ENCODE data around the gene MPDZ.

The MPDZ gene, protein sequence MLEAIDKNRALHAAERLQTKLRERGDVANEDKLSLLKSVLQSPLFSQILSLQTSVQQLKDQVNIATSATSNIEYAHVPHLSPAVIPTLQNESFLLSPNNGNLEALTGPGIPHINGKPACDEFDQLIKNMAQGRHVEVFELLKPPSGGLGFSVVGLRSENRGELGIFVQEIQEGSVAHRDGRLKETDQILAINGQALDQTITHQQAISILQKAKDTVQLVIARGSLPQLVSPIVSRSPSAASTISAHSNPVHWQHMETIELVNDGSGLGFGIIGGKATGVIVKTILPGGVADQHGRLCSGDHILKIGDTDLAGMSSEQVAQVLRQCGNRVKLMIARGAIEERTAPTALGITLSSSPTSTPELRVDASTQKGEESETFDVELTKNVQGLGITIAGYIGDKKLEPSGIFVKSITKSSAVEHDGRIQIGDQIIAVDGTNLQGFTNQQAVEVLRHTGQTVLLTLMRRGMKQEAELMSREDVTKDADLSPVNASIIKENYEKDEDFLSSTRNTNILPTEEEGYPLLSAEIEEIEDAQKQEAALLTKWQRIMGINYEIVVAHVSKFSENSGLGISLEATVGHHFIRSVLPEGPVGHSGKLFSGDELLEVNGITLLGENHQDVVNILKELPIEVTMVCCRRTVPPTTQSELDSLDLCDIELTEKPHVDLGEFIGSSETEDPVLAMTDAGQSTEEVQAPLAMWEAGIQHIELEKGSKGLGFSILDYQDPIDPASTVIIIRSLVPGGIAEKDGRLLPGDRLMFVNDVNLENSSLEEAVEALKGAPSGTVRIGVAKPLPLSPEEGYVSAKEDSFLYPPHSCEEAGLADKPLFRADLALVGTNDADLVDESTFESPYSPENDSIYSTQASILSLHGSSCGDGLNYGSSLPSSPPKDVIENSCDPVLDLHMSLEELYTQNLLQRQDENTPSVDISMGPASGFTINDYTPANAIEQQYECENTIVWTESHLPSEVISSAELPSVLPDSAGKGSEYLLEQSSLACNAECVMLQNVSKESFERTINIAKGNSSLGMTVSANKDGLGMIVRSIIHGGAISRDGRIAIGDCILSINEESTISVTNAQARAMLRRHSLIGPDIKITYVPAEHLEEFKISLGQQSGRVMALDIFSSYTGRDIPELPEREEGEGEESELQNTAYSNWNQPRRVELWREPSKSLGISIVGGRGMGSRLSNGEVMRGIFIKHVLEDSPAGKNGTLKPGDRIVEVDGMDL (N-terminal part only)
- long read RNA-seq = 0 reads

DNA sequence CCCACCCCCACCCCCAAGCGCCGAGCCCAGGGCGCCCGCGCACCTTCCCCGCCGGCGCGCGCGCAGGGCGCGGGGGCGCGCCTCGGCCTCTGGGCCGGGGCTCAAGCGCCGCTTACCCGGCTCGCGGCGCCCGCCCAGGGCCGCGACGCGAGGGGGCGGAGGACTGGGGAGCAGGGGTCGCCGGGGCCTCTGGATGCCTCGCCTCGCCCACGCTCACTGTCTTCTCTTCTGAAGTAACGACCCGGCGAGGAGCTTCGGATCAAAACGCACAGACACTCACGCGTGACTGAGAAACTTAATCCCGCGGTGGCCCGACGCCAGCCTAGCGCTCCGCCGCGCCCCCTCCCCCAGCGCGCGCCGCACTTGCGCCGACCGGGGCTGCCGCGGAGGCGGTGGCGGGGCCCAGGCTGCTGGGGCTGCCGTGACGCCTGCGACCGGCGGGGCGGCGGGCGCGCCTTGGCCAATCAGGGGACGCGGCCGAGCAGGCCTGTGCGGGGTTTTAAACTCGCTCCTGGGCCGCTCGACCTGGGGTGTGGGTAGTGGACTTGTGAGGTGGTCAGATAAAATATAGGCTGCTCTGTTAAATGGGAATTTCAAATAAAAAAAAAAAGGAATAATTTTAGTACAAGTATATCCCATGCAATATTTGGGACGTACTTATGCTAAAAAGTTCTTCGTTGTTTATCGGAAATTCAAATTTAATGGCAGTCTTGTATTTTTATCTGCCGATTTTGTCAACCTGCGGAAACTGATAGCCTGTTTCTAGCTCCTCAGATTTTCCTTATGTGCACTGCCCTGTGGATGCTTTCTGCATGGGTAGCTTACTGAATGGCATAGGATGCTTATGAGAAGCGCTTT, at the start of gene MPDZ:
Gene MPDZ, minus strand, starts transcription at position 409 of the 858 bp plus-strand sequence. CDS start 29,377 bp downstream, outside the sequence.
- DNase-seq (ENCODE audit: low read depth in 1 of 2, low spot score in 1 of 2) = no peak
- H3K4me3 ChIP-seq (replicated peaks; ENCODE audit: insufficient read depth, low read length) = no peak within 1 kb of the TSS
- H3K27me3 ChIP-seq (ENCODE audit: insufficient read depth, poor library complexity, severe bottlenecking) = no peaks in the 10 kb centered on the region
- TF ChIP-seq, protein P1, sequence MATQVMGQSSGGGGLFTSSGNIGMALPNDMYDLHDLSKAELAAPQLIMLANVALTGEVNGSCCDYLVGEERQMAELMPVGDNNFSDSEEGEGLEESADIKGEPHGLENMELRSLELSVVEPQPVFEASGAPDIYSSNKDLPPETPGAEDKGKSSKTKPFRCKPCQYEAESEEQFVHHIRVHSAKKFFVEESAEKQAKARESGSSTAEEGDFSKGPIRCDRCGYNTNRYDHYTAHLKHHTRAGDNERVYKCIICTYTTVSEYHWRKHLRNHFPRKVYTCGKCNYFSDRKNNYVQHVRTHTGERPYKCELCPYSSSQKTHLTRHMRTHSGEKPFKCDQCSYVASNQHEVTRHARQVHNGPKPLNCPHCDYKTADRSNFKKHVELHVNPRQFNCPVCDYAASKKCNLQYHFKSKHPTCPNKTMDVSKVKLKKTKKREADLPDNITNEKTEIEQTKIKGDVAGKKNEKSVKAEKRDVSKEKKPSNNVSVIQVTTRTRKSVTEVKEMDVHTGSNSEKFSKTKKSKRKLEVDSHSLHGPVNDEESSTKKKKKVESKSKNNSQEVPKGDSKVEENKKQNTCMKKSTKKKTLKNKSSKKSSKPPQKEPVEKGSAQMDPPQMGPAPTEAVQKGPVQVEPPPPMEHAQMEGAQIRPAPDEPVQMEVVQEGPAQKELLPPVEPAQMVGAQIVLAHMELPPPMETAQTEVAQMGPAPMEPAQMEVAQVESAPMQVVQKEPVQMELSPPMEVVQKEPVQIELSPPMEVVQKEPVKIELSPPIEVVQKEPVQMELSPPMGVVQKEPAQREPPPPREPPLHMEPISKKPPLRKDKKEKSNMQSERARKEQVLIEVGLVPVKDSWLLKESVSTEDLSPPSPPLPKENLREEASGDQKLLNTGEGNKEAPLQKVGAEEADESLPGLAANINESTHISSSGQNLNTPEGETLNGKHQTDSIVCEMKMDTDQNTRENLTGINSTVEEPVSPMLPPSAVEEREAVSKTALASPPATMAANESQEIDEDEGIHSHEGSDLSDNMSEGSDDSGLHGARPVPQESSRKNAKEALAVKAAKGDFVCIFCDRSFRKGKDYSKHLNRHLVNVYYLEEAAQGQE (IDR thresholded peaks at IDR 0.05; ENCODE audit: insufficient replicate concordance, low read depth) = no peak
- no peak for TF ChIP-seq GABPA (IDR thresholded peaks at IDR 0.05; ENCODE audit: low read depth)
- TF ChIP-seq, protein P2, sequence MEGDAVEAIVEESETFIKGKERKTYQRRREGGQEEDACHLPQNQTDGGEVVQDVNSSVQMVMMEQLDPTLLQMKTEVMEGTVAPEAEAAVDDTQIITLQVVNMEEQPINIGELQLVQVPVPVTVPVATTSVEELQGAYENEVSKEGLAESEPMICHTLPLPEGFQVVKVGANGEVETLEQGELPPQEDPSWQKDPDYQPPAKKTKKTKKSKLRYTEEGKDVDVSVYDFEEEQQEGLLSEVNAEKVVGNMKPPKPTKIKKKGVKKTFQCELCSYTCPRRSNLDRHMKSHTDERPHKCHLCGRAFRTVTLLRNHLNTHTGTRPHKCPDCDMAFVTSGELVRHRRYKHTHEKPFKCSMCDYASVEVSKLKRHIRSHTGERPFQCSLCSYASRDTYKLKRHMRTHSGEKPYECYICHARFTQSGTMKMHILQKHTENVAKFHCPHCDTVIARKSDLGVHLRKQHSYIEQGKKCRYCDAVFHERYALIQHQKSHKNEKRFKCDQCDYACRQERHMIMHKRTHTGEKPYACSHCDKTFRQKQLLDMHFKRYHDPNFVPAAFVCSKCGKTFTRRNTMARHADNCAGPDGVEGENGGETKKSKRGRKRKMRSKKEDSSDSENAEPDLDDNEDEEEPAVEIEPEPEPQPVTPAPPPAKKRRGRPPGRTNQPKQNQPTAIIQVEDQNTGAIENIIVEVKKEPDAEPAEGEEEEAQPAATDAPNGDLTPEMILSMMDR (IDR thresholded peaks at IDR 0.05; ENCODE audit: insufficient read depth, low read length) = no peak
- TF ChIP-seq SPI1 (IDR thresholded peaks at IDR 0.05; ENCODE audit: borderline replicate concordance, low read depth) = no peak
- TF ChIP-seq POLR2AphosphoS5 (IDR thresholded peaks at IDR 0.05; ENCODE audit: low read depth) = no peak
- no peak within 1 kb of the TSS for H3K27ac ChIP-seq (replicated peaks)

DNA sequence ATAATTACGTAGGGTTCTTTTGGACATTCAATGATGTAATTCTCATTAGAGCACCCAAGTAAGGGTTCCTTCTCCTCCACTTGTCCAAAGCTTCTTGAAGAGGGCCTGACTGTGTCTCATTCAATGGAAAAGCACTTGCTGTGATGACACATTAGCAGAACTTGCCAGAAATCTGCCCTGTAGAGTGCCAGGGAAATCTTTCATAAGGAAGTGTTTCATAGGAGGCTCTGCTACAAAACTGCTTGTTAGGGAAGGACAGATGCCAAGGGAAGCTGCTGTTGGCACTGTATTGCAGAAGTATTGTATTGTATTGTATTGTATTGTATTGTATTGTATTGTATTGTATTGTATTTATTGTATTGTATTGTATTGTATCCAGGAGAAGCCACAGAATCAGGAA, 45.5 kb upstream of the MPDZ start:
- no peak overlapping the region for H3K27ac ChIP-seq (replicated peaks)
- no peak for TF ChIP-seq POLR2AphosphoS5 (IDR thresholded peaks at IDR 0.05; ENCODE audit: low read depth)
- no peak for TF ChIP-seq GABPA (IDR thresholded peaks at IDR 0.05; ENCODE audit: low read depth)
- TF ChIP-seq, protein P2 (IDR thresholded peaks at IDR 0.05; ENCODE audit: insufficient read depth, low read length) = no peak
- TF ChIP-seq SPI1 (IDR thresholded peaks at IDR 0.05; ENCODE audit: borderline replicate concordance, low read depth) = no peak
- TF ChIP-seq, protein P1 (IDR thresholded peaks at IDR 0.05; ENCODE audit: insufficient replicate concordance, low read depth) = no peak
- DNase-seq (ENCODE audit: low read depth in 1 of 2, low spot score in 1 of 2) = no peak

More for the DNA sequence above, 45.5 kb upstream of the MPDZ start:
- no peaks in the 10 kb centered on the region for H3K27me3 ChIP-seq (ENCODE audit: insufficient read depth, poor library complexity, severe bottlenecking)
- no peak overlapping the region for H3K4me3 ChIP-seq (replicated peaks; ENCODE audit: insufficient read depth, low read length)

Measured in HL-60 (cell line).